Testis (tissue), 5 donors: ENCODE measurements around the gene CPLANE1. TPM values are rescaled to one million over a fixed set of nuclear protein-coding genes. Genes with fewer than 3 reads are reported as not detected.
"Not testable (repeated sequence)": the region's sequence is repeated elsewhere in the genome, so short reads cannot be mapped to it uniquely, and the experiment has no call there.

Source experiments
- DNase-seq: peaks from one replicate; pipeline ENCODE4 v3.0.0-alpha.2; 2019
- H3K27ac ChIP-seq, 2 donors: fragments of 200-600 bp; sonication (generic); one replicate each; pipeline ENCODE4 v1.5.1; 2019
- H3K27me3 ChIP-seq: fragments of 200-600 bp; sonication (generic); one replicate; pipeline ENCODE4 v1.5.1; 2019
- H3K36me3 ChIP-seq: fragments of 200-600 bp; sonication (generic); one replicate; pipeline ENCODE4 v1.5.1; 2017; ENCODE audit warnings: low read depth; ENCODE audit errors: missing control alignments
- H3K4me1 ChIP-seq: fragments of 200-600 bp; sonication (generic); one replicate; pipeline ENCODE4 v1.5.1; 2019
- H3K4me3 ChIP-seq, 2 donors: fragments of 200-600 bp; sonication (generic); one replicate each; pipeline ENCODE4 v1.5.1; 2017 to 2019
- H3K9me3 ChIP-seq: fragments of 200-600 bp; sonication (generic); one replicate; pipeline ENCODE4 v1.5.1; 2017
- CTCF ChIP-seq, 3 experiments: fragments of 450-650 bp in 2 of 3; fragments of 200-600 bp in 1 of 3; sonication (generic) in 1 of 3; IDR thresholded peaks; one replicate each; pipeline ENCODE4 v1.5.1; 2016 to 2019; ENCODE audit warnings: antibody characterized with exemption in 3 of 3, mild to moderate bottlenecking in 2 of 3, moderate library complexity in 1 of 3
- POLR2A ChIP-seq: fragments of 450-650 bp; IDR thresholded peaks from one replicate; pipeline ENCODE4 v1.6.1; 2017; ENCODE audit warnings: antibody characterized with exemption, mild to moderate bottlenecking, moderate library complexity
- WGBS, 2 donors: methylation state at CpG; one replicate each; pipeline ENCODE4 v1.1.5; 2018; 5-methylcytosine and 5-hydroxymethylcytosine counted together
- intact Hi-C: fragments of 100-400 bp; cut with DNase I; formaldehyde crosslinking; loops from one replicate; pipeline ENCODE4 v1.15.1; 2023; ENCODE audit warnings: low total_unique reads
- long read RNA-seq, 2 donors: transcript quantifications; one replicate each; lab custom pipeline, GENCODE V29; 2026
- polyA plus RNA-seq: library from polyadenylated mRNA; stranded (reverse); fragments of 350-450 nt; fragmentation: Illumina TruSeq; extraction: RNeasy Lipid Tissue Mini Kit (QIAGEN cat#74804); gene quantifications from one replicate; pipeline ENCODE4 v1.2.3, GENCODE V29; 2014; ENCODE audit warnings: low read depth, low replicate concordance; ENCODE audit not compliant: insufficient read depth
- total RNA-seq, 2 donors: library from RNA; depleted of rRNA; stranded (reverse); fragments of >200 nt; gene quantifications; one replicate each; pipeline ENCODE4 v1.2.3, GENCODE V29; 2016

CPLANE1 gene
- total RNA-seq (10 to 100 TPM; 36.9 to 39.5 TPM), polyA plus RNA-seq (14.8 TPM)
- long read RNA-seq, donor 1, partial matches to known transcripts: 5 of 5 reads
- long read RNA-seq, donor 1, other reads (novel, unspliced or antisense): 0 of 5 reads
- long read RNA-seq, donor 2, partial matches to known transcripts: 0 of 1 reads
- long read RNA-seq, donor 2, other reads (novel, unspliced or antisense): 0 of 1 reads

GRCh38 chr5:37248970-37249814 lies at the start of gene CPLANE1:
TSS of gene CPLANE1 (minus strand) at chr5:37249376. CDS start at chr5:37247698, 1,678 bp downstream.
- Histone ChIP-seq H3K36me3 (no peaks in the 10 kb centered on the region), H3K4me1 (peaks cover 10% of the 10 kb centered on the region), H3K27ac (peak within 1 kb of the TSS; percentile 87 to 92), H3K4me3 (peak within 1 kb of the TSS; percentile 85), H3K27me3 (no peaks in the 10 kb centered on the region), H3K9me3 (no peaks in the 10 kb centered on the region)
- DNase-seq: peak; percentile 78
- intact Hi-C loops: no loop called here
- WGBS, 2 donors: 1% methylated on average over 22 to 79 of the region's 88 CpGs
- no peak for TF ChIP-seq POLR2A
- TF ChIP-seq CTCF (IDR thresholded peaks at IDR 0.05): no peak

DNA sequence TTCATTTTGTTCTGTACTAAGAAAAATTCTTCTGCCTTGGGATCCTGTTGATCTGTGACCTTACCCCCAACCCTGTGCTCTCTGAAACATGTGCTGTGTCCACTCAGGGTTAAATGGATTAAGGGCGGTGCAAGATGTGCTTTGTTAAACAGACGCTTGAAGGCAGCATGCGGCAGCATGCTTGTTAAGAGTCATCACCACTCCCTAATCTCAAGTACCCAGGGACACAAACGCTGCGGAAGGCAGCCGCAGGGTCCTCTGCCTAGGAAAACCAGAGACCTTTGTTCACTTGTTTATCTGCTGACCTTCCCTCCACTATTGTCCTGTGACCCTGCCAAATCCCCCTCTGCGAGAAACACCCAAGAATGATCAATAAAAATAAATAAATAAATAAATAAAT lies 47.1 kb upstream of the CPLANE1 start:
- 96 to 97% methylated on average over 6 to 7 of the region's 7 CpGs for WGBS, 2 donors

GRCh38 chr5:37283214-37283820 lies 34.1 kb upstream of the CPLANE1 start:
- Histone ChIP-seq H3K36me3 (no peaks in the 10 kb centered on the region), H3K4me1 (no peaks in the 10 kb centered on the region), H3K9me3 (no peaks in the 10 kb centered on the region), H3K27ac (no peak overlapping the region), H3K4me3 (no peak overlapping the region), H3K27me3 (no peaks in the 10 kb centered on the region)
- intact Hi-C loops: no loop called here
- TF ChIP-seq POLR2A (no peak), CTCF (IDR thresholded peaks at IDR 0.05) (no peak)
- no peak for DNase-seq
- 84 to 96% methylated on average over 4 to 5 of the region's 5 CpGs for WGBS, 2 donors

More for the DNA sequence above, 47.1 kb upstream of the CPLANE1 start:
- H3K36me3 ChIP-seq, H3K4me3 ChIP-seq, H3K4me1 ChIP-seq, H3K27me3 ChIP-seq, intact Hi-C loops, DNase-seq, H3K9me3 ChIP-seq, H3K27ac ChIP-seq: not testable (repeated sequence)

- DNase-seq: no peak
- TF ChIP-seq CTCF (IDR thresholded peaks at IDR 0.05) (no peak), POLR2A (no peak)
Observed at GRCh38 chr5:37275511-37275910, 26.3 kb upstream of the CPLANE1 start.

GRCh38 chr5:37272511-37272910 lies 23.3 kb upstream of the CPLANE1 start:
- no peak for TF ChIP-seq POLR2A
- no peak for TF ChIP-seq CTCF (IDR thresholded peaks at IDR 0.05)
- Histone ChIP-seq H3K36me3 (no peaks in the 10 kb centered on the region), H3K4me3 (no peak overlapping the region), H3K9me3 (no peaks in the 10 kb centered on the region), H3K4me1 (no peaks in the 10 kb centered on the region), H3K27ac (no peak overlapping the region), H3K27me3 (no peaks in the 10 kb centered on the region)
- WGBS, 2 donors: 55 to 59% methylated on average over 1 of the region's 1 CpG
- no peak for DNase-seq
- intact Hi-C loops: no loop called here

More at GRCh38 chr5:37275511-37275910, 26.3 kb upstream of the CPLANE1 start:
- H3K36me3 ChIP-seq: no peaks in the 10 kb centered on the region
- H3K4me3 ChIP-seq: no peak overlapping the region
- no peaks in the 10 kb centered on the region for H3K9me3 ChIP-seq
- H3K27ac ChIP-seq: no peak overlapping the region
- H3K27me3 ChIP-seq: no peaks in the 10 kb centered on the region
- intact Hi-C loops: no loop called here
- no peaks in the 10 kb centered on the region for H3K4me1 ChIP-seq
- 60% methylated on average over 2 of the region's 2 CpGs for WGBS, 2 donors

DNA sequence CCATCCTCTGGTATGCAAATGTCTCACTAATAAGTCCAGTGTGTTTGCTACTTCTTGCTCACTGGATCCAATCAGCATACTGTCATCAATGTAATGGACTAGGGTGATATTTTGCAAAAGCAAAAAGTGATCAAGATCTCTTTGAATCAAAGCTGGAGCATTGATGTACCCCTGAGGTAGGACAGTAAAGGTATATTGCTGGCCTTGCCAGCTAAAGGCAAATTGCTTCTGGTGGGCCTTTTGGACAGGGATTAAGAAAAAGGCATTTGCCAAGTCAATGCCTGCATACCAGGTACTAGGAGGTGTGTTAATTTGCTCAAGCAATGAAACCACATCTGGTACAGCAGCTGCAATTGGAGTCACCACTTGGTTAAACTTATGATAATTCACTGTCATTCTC lies 18.9 kb upstream of the CPLANE1 start:
- not testable (repeated sequence) for H3K4me1 ChIP-seq, H3K9me3 ChIP-seq

More for the DNA sequence above, 18.9 kb upstream of the CPLANE1 start:
- H3K27me3 ChIP-seq, intact Hi-C loops, H3K36me3 ChIP-seq, DNase-seq, H3K27ac ChIP-seq, H3K4me3 ChIP-seq: not testable (repeated sequence)
